ENCODE results near the gene PADI4.

DNA sequence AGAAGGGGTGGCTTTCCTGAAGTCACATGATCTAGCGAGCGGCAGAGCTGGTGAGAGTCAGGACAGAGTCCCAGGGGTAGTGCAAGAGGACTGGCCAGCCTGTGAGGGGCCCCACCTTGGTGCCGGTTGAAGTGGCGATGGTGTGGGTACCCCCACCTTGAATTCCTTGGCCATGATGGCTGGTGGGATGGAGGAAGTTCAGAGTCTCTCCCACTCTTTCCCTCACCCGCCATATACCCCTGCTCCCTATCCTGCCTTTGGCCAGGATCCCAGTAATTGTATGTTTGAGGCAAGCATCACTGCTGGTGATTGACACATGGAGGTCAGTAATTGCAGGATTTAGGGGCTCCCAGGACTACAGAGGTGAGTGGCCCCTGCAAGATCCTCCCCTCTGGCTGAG, 47.3 kb upstream of the PADI4 start:
- TF ChIP-seq, protein P1, sequence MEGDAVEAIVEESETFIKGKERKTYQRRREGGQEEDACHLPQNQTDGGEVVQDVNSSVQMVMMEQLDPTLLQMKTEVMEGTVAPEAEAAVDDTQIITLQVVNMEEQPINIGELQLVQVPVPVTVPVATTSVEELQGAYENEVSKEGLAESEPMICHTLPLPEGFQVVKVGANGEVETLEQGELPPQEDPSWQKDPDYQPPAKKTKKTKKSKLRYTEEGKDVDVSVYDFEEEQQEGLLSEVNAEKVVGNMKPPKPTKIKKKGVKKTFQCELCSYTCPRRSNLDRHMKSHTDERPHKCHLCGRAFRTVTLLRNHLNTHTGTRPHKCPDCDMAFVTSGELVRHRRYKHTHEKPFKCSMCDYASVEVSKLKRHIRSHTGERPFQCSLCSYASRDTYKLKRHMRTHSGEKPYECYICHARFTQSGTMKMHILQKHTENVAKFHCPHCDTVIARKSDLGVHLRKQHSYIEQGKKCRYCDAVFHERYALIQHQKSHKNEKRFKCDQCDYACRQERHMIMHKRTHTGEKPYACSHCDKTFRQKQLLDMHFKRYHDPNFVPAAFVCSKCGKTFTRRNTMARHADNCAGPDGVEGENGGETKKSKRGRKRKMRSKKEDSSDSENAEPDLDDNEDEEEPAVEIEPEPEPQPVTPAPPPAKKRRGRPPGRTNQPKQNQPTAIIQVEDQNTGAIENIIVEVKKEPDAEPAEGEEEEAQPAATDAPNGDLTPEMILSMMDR (IDR thresholded peaks at IDR 0.05): no peak
- TF ChIP-seq POLR2A (IDR thresholded peaks at IDR 0.05): no peak
